ENCODE measurements around the gene ANKFN1.

ANKFN1 gene

GRCh38 chr17:56510554-56511342 lies 357.5 kb downstream of the ANKFN1 start:
- no peak for DNase-seq (ENCODE audit: low spot score)

GRCh38 chr17:56514264-56514663 lies 361.0 kb downstream of the ANKFN1 start:
- no peak for DNase-seq (ENCODE audit: low spot score)

GRCh38 chr17:56514899-56515298 lies 361.6 kb downstream of the ANKFN1 start:
- no peak for DNase-seq (ENCODE audit: low spot score)

- no peak for DNase-seq (ENCODE audit: low spot score)
Measured at GRCh38 chr17:56521414-56522141, 368.3 kb downstream of the ANKFN1 start.

GRCh38 chr17:56523042-56523441 lies 369.8 kb downstream of the ANKFN1 start:
- no peak for DNase-seq (ENCODE audit: low spot score)

- DNase-seq (ENCODE audit: low spot score): no peak
Measured at GRCh38 chr17:56528696-56529095, 375.4 kb downstream of the ANKFN1 start.

- no peak for DNase-seq (ENCODE audit: low spot score)
Measured at GRCh38 chr17:56532926-56533325, 379.7 kb downstream of the ANKFN1 start.

- DNase-seq (ENCODE audit: low spot score): no peak
Measured at GRCh38 chr17:56536766-56537165, 383.5 kb downstream of the ANKFN1 start.

- DNase-seq (ENCODE audit: low spot score): no peak
Measured at GRCh38 chr17:56540836-56541235, 387.6 kb downstream of the ANKFN1 start.

GRCh38 chr17:56543280-56543679 lies 390.0 kb downstream of the ANKFN1 start:
- DNase-seq (ENCODE audit: low spot score): no peak

- no peak for DNase-seq (ENCODE audit: low spot score)
Measured at GRCh38 chr17:56545106-56545505, 391.8 kb downstream of the ANKFN1 start.

- DNase-seq (ENCODE audit: low spot score): no peak
Measured at GRCh38 chr17:56545930-56546329, 392.7 kb downstream of the ANKFN1 start.

- DNase-seq (ENCODE audit: low spot score): no peak
Measured at GRCh38 chr17:56548661-56549060, 395.4 kb downstream of the ANKFN1 start.

GRCh38 chr17:56549501-56549900 lies 396.2 kb downstream of the ANKFN1 start:
- DNase-seq (ENCODE audit: low spot score): no peak

GRCh38 chr17:56557682-56558081 lies 404.4 kb downstream of the ANKFN1 start:
- DNase-seq (ENCODE audit: low spot score): no peak

- no peak for DNase-seq (ENCODE audit: low spot score)
Measured at GRCh38 chr17:56558088-56558487, 404.8 kb downstream of the ANKFN1 start.
